Neural progenitor cell (in vitro differentiated cells): ENCODE results near the gene EMC6.

Experiments used
- EZH2 ChIP-seq: fragments of 200-600 bp; sonication (generic); IDR thresholded peaks from 2 replicates; pipeline ENCODE4 v1.6.1; 2017; ENCODE audit warnings: antibody characterized with exemption, mild to moderate bottlenecking, moderate library complexity
- TF ChIP-seq, protein P1 (sequence below): fragments of 200-600 bp; sonication (generic); IDR thresholded peaks from 2 replicates; pipeline ENCODE4 v1.5.1; 2017; ENCODE audit warnings: antibody characterized with exemption, mild to moderate bottlenecking

GRCh38 chr17:3688027-3688553, 19.5 kb downstream of the EMC6 start:
- no peak for TF ChIP-seq EZH2
- TF ChIP-seq, protein P1, sequence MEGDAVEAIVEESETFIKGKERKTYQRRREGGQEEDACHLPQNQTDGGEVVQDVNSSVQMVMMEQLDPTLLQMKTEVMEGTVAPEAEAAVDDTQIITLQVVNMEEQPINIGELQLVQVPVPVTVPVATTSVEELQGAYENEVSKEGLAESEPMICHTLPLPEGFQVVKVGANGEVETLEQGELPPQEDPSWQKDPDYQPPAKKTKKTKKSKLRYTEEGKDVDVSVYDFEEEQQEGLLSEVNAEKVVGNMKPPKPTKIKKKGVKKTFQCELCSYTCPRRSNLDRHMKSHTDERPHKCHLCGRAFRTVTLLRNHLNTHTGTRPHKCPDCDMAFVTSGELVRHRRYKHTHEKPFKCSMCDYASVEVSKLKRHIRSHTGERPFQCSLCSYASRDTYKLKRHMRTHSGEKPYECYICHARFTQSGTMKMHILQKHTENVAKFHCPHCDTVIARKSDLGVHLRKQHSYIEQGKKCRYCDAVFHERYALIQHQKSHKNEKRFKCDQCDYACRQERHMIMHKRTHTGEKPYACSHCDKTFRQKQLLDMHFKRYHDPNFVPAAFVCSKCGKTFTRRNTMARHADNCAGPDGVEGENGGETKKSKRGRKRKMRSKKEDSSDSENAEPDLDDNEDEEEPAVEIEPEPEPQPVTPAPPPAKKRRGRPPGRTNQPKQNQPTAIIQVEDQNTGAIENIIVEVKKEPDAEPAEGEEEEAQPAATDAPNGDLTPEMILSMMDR = no peak
